GM12892 (cell line): ENCODE data around the gene CAPNS1.

ENCODE experiments used
- POLR2A ChIP-seq: IDR thresholded peaks from 2 replicates; pipeline ENCODE4 v1.6.1; 2011; ENCODE audit warnings: low read depth, low read length, control low read depth
- POLR2AphosphoS5 ChIP-seq: IDR thresholded peaks from 2 replicates; pipeline ENCODE4 v1.6.1; 2011; ENCODE audit warnings: low read depth, low read length, control low read depth

- TF ChIP-seq POLR2A, result peak; percentile 22; the same call in 1 of the 2 replicates
- no peak for TF ChIP-seq POLR2AphosphoS5
Measured at GRCh38 chr19:36120092-36120983, 19.5 kb upstream of the CAPNS1 start.
